HG03280 (cell line): ENCODE measurements around the gene NADK2.

Experiments
- ATAC-seq: cut with Tn5 transposase; IDR thresholded peaks from one replicate; pipeline ENCODE4 v1.9.1; 2021; ENCODE audit warnings: mild to moderate bottlenecking, moderate library complexity; ENCODE audit not compliant: unreplicated experiment

NADK2 gene

DNA sequence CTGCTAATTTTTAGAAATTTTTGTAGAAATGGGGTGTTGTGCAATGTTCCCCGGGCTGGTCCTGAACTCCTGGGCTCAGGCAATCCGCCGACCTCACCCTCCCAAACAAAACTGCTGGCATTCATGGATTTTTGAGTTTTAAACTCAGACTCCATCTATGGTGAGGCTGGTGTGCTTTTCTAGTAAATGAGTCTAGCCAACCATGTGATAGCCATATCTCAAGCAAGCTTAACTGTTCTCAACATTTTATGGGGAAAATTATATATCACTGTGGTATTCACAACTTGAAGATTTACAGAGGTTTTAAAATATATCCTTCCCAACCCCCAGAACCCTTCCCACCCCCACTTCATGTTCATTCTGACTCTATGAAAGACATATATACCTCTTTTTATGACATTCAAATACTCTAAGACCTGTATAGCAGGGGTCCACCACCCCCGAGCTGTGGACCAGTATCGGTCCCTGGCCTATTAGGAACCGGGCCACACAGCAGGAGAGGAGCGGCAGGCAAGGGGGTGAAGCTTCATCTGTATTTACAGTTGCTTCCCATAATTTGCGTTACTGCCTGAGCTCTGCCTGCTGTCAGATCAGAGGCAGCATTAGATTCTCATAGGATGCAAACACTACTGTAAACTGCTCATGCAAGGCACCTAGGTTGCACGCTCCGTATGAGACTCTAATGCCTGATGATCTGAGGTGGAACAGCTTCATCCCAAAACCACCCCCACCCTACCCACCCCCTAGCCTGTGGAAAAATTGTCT lies 4.5 kb upstream of the NADK2 start:
- no peak for ATAC-seq

DNA sequence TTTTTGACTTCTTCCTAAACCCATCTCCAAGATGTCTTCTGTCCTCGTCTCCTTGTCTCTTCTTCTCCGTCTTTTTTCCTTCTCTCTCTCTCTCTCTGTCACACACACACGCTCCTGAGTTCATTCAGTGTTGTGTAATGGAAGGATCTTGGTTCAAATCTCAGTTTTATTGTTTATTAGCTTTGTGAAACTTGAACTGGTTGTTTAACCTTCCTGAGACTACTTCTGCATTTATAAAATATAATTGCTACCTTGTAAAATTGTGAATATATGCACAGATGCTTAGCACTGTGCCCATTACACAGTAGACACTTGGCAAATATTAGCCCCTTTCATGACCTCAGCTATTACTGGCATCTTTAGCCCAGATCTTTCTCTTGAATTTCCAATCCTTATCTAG lies 2.4 kb upstream of the NADK2 start:
- no peak for ATAC-seq

DNA sequence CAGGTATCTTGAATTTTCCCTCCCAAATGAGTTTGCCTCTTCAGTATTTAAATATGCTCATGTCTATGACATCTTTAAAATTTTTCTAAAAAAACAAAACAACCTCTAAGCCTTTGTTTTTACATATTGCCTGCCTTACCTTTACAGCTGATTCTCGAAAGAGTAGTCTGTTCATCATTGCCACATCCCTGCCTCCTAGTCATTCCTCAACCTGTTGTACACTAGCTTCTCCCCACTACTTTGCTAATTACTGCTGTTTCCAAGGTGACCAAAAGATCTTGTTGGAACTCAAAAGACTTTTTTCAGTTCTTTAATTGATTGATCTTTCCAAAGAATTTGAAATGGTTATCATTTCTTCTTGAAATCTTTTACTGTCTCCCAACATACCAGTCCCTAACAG lies 1.9 kb upstream of the NADK2 start:
- ATAC-seq: no peak

DNA sequence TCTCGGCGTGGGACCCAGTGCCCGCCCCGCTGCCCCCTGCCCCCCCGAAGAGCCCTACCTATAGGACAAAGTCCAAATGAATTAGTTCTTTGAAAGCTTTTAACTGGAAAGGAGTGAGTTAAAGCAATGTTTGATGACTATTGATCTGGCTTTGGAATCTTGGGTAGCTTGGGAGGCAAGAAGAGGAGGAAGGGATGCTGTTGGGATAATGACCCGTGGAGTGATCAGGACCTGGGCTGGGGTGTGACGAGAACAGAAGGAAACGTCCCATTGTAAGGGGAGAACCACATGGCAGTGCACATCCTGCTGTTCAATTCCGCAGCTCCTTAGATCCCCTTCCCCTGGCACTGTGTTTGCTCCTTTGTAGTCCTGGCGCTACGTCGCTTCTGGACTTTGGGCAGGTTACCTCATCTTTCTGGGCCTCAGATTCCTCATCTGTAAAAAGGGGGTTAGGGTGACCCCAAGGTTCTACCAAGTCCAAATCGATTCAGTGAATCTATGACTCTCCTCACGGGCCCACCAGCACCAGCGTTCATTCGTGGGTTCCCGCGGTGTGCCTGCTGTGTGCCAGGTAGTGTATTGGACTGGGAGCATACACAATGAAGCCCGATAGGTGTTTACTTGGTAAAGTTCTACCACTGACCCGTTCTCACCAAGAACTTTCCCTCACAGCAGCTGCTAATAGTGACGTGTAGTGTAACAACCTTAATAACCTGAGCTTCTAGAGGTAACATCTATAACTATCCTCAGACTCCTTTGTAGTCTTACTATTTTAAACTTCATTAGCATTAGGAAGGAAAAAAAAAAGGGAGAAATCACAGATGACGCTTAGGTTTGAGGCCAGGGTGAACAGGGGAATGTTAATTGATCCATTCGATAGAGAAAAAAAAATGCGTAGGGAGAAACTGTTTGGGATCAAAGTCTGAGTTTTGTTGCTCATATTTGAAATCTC lies 1.1 kb upstream of the NADK2 start:
- no peak for ATAC-seq

DNA sequence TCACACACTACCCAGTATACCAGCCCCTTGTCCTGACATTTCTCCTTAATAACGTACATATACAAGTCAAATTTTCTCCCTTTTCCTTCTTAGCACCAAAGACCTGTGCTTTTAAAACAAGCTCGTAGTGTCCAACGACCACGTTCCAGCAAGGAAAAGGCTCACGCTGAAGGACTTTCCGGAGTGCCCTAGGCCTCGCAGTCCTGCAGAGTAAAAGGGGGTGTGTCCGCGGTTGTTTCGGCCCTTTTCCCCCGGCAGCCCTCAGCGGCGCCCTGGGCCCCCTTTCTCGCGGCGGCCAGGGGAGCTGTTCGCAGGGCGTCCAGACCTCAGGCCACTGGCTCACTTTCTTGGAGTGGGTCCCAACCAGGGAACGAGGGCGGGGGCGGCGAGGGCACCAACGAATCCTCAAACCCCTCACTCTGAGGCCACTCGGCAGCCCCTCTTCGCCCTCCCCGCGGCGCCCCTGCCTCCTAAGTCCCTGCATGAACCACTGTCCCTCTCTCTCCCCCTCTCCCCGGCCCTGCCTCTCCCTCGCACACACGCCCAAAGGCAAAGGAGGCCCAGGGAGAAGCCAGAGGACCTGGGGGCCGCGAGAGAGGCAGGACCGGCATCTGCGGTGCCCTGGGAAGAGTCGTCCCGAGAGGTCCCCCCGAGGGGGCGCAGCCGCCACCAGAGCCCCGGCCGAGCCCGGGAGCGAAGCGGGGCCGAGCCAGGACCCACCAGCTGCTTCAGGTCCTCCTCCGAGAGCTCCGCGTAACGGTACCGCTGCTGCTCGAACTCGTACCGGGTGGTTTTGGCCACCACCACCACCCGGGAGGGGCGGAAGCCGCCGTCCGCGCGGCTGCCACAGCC lies 720 bp downstream of the NADK2 start:
- peak; percentile 28 for ATAC-seq

DNA sequence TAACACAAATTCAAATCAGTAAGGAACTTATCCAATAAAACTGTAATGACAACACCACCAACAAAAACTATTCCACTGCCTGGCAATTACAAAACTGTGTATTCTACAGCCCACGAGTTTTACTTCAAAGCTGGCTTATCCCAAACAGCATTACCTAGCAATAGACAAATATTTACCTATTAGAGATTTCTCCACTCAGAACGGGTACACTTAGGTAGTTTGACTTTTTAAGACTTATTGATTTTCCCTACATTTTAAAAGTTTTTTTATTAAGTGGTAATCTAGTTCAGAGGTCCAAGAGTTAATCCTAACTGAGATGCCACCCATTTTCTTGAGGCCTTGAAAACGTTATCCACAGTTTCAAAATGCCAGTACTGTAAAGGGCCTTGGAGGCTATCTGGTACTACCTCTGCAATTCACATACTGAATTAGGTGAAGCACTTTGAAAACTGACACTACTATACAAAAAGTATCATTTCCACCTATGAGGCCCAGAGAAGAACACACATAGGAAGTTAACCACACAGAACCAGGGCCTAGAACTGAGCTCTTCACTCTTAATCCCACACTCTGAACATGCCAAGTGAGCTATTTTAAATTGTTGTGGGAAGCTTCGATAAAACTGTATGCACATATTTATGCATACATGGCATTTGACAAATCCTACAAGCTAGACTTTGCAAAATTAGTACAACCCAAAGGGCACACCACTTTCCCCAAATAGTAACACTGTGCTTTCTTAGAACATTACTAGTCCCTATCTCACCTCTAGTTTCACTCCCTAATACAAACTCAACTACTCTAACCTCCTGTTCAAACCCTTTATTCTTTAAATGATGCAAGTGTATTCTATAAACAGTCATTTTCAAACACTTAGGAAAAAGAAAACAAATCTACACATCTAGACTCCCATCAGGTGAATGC lies 2.1 kb downstream of the NADK2 start:
- no peak for ATAC-seq

DNA sequence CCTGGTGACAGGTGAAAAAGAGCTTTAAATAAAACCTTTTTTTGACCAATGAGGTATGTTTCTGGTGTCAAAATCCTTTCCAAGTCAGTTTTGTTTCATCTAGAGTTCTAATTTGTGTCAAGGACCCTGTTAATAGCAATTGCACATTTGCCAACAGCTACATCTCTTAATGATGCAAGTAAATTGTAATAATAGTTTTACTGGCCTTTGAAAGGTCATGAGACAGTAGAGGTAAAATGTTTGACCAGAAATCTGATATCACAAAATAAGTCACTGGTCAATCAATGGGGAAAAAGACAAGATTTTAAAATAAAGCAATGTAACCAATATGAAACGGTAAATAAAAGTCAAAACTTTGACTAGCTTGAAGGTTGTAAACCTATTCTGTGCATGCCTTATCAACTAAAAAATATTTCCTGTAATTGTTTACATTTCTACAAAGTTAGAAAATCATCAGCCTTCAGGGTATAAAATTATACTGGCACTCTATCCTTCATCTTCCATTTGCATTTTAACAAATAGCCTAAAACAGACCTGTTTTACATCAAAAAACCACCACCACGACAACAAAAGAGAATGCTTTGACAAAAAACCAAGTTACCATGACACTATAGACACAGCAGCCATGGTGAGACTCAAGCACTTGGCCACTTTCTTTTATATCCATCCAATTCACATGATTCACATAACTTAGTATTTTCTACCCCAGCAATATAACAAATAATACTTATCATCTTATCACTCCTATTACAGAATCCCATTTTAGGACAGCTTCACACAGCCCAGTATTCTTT lies 3.0 kb downstream of the NADK2 start:
- ATAC-seq: no peak

DNA sequence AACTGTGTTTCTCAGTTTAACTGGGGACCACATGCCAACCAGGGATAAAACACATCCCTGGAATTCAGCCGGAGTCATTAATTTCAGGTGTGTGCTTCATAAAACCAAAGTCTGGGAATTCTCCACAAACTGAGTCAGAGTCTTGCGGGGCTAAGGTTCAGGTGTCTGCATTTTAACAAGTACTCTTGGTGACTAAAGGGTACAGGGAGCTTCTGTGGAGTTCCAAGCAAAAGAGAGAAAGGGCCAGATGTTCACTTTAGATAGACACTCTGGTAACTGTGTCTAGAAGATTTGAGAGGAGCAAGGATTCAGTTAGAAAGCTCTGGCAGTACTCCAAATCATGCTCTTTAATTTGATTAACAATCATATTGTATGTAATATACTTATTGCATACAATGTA lies 4.0 kb downstream of the NADK2 start:
- no peak for ATAC-seq

DNA sequence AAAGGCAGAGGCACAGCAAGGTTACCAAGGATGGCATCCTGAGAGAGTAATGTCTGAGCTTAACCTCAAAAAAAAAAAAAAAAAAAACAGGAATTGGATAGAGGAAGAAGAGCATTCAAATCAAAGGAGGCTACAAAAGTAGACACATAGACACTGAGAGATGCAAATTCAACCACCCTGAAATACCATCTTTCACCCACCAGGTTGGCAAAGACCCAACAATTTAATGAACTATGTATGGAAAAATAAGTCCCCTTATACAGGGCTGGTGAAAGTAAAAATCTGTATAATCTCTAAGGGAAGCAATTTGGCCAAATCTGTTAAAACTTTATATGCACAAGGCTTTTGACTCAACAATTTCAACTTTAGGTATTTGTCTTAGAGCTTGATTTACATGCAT lies 4.9 kb downstream of the NADK2 start:
- no peak for ATAC-seq

DNA sequence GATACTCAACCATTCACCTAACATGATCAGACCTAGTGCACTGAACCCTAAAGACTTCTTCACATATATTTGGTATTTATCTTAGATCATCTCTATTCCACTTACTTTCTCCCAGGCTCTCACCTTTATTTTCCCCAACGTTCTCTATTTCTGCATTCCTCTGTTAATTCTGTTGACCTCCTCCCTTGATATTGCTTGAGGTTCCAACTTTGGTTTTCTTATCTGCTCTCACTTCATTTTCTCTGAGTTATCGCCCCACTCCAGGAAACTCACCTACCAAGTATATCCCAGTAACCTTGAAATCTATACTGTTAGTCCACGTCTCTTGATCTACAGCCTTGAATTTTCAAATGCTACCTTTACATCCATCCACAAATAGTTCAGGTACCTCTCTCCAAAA lies 9.2 kb downstream of the NADK2 start:
- ATAC-seq: no peak

DNA sequence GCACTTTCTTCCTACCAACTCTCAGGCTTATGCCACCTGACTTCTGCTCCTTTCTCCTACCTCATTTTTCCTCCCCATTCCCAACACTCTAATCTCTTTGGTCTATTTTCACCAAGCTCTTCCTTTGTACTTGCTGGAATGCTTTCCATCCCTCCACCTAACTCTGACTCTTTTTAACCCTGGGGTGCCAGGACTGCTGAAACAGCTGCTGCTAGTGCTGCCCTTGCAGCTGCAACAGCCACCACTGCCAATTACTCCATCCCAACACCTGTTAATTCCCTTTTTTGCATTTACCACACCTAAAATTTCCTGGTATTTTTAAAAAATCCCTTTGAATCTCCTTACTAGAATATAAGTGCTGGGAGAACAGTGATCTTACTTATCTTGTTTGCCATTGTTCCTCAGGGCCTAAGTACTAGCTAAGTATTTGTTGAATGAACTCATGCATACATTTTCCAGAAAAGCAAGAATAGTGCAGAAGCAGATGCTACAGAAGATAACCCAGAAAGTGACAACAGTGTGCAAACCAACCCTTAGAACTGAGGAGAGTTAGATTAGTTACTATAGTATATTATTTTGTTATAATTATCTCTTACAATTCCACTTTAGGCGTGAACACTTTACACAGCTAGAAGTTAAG lies 11.5 kb downstream of the NADK2 start:
- no peak for ATAC-seq

DNA sequence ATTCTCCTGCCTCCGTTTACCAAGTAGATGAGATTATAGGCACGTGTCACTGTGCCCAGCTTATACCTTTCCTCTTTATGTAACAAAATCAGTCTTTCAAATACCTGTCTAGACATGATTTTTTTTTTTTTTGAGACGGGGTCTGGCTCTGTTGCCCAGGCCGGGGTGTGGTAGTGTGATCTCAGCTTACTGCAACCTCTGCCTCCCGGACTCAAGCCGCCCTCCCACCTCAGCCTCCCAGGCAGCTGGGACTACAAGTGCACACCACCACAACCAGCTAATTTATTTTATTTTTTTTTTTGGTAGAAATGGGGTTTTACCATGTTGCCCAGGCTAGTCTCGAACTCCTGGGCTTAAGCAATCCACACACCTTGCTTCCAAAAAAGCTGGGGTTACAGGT lies 13.2 kb downstream of the NADK2 start:
- no peak for ATAC-seq

DNA sequence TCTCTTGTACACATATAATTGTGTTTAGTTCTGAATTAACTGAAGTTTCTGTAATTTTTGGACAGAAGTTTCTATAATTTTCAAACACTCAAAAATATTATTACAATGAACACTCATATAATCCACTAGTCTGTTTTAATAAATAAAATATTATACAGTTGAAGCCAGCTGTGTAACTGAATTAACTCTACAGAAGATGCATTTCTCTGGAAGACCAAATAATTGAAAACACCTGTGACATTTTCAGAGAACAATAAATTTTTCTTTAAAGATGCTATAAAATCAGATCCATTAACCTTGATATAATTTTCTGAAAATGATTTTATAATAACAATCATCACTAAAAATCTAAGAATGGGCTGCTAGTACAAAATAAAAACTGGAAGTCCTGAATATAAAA lies 14.7 kb downstream of the NADK2 start:
- ATAC-seq: no peak

DNA sequence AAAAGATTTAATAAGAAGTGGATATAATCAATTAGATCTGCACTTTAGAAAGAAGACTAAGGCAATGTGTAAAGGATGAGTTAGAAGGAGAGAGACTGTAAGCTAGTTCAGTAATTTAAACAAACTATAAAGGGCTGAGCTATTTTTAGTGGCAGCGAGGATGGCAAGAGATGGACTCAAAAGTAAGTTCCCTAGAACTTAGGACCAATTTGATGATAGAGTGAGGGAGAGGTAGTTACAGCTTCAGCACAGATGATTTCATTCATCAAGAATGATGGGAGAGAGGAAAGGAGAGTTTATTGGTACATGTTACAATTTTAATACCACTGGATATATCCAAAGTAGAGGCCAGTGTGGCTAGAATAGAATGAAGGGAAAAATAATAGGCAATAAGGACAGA lies 19.1 kb downstream of the NADK2 start:
- no peak for ATAC-seq

DNA sequence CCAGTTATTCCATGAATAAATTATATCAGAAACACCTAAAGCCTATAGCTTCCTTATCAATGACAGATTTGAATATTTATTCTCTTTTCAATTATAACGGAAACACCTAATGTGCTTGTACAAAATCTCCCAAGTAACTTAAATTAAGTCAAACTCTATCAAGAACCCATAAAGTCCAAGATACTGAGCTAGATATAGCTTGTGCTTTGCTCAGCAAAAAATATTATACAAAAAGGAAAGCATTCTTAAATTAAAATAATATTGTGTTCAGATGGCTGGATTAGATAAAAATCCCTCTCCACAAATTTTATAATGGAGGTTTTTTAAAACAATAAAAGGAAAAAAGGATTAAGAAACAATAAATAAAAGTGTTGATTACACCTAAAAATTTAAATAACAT lies 23.7 kb downstream of the NADK2 start:
- ATAC-seq: no peak

DNA sequence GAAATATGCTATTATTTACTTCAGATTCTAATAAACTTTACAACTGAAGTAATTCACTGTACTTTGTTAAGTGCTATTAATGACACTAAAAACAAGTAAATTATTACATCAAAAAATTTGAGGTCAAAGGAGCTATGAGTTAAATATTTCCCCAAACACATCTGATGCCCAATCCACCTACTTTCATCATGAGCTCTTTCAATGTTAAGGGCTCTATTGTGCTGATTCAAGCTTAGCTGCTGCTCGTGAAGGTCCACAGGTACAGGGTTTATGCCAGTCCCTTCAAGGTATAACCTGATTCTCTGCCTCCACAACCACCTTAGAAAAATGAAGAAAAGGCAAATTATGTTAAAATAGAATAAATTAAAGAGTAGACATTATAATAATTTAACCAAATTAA lies 24.2 kb downstream of the NADK2 start:
- ATAC-seq: no peak

DNA sequence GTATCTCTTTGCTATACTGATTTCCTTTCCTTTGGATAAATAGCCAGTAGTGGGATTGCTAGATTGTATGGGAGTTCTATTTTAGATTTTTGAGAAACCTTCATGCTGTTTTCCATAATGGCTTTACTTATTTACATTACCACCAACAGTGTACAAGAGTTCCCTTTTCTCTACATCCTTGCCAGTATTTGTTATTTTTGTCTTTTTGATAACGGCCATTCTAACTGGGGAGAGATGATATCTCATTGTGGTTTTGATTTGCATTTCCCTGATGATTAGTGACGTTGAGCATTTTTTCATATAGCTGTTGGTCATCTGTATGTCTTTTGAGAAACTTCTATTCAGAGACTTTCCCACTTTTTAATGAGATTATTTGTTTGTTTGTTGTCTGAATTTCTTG lies 25.8 kb downstream of the NADK2 start:
- ATAC-seq: no peak

DNA sequence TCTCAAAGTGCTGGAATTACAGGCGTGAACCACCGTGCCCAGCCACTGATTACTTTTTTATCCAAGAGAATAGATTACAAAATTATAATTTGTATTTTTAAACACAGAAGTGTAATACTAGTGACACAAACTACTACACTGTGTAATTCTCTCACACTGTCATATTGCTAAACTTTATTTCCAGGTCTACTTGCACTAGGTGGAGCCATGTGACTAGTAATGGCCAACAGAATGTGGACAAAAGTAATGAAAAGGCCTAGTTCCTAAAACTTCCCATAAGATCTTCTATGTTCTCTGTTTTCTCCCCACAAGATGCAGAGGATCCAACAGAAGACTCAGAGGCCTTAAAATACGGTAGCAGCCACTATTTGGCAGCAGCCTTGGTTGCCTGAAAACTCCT lies 27.3 kb downstream of the NADK2 start:
- no peak for ATAC-seq

DNA sequence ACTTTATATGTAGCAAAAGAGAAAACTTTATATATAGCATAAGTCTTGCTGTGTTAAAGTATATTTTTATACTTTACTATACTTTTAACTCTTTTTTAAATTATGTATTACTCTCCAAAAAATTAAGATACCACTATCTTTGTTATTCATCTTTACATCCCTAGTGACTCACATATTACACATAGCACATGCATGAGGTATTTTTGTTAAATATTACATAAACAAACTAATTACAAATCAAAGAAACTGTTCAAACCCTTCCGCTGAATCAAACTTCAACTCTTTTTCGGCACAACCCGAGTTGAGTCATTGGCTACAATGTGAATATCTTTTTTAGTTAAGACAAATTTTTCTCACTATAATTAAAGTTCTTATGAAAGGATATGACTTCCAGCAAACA lies 32.1 kb downstream of the NADK2 start:
- no peak for ATAC-seq
